GM23248 (cell line): ENCODE data around the gene KRT2.

Source experiments
- EZH2 ChIP-seq: fragments of 200-600 bp; sonication (generic); IDR thresholded peaks from 2 replicates; pipeline ENCODE4 v1.6.1; 2018; ENCODE audit warnings: antibody characterized with exemption, mild to moderate bottlenecking; ENCODE audit not compliant: insufficient read depth, poor library complexity, severe bottlenecking
- EZH2phosphoT487 ChIP-seq: fragments of 200-600 bp; sonication (generic); IDR thresholded peaks from 2 replicates; pipeline ENCODE4 v1.6.1; 2018; ENCODE audit warnings: antibody characterized with exemption, moderate library complexity, mild to moderate bottlenecking, low read depth; ENCODE audit not compliant: insufficient read depth

DNA sequence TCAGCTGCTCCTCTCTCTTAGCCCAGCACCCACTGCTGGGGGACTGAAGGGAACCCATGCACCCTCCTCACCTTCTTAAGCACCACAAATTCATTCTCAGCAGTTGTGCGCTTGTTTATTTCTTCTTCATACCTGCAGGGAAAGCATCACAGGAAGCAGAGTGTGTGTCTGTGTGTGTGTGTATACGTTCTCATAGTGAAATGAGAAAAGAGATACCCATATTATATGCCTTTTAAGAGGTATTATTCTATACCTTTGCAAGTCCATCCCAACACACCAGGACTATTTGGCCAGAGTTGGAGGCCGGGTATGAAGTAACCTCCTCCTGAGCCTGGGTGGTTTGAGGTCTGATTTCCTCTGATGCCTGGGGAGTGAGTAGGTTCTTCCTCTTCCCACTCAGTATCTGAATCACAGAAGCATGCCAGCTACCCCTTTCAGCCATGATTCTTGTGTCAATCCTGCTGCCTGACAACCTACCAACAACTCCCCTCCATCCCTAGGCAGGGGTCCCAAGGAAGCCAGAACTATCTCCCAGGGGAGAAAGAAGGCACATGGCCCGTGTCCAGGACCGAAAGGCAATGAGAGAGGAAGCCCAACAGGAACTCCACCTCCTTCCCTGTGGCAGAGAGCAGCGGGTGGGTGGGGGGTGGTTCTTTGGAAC, 36.7 kb downstream of the KRT2 start:
- no peak for TF ChIP-seq EZH2
- no peak for TF ChIP-seq EZH2phosphoT487
